Heart right ventricle (tissue), 16 donors: ENCODE measurements around the gene CHMP3. TPM values are rescaled to one million over a fixed set of nuclear protein-coding genes. Genes with fewer than 3 reads are reported as not detected.
"Not testable (repeated sequence)": the region's sequence is repeated elsewhere in the genome, so short reads cannot be mapped to it uniquely, and the experiment has no call there.

Experiments
- ATAC-seq, 8 donors: fragments of 200-7000 bp; cut with Tn5 transposase; one replicate each; pipeline ENCODE4 v1.9.1; 2020; ENCODE audit warnings: mild to moderate bottlenecking in 8 of 8, moderate library complexity in 8 of 8, moderate number of reproducible peaks in 1 of 8
- DNase-seq, 2 donors: peaks; one replicate each; pipeline ENCODE4 v3.0.0-alpha.2; 2020
- H3K27ac ChIP-seq, 10 donors: fragments of 200-600 bp; sonication (generic) in 2 of 10; one replicate each; pipeline versions ENCODE4 v1.5.0 to v1.8.0; 2020 to 2022; ENCODE audit warnings: mild to moderate bottlenecking in 3 of 10
- H3K27me3 ChIP-seq, 7 donors: fragments of 200-600 bp; one replicate each; pipeline ENCODE4 v1.8.0; 2021 to 2022; ENCODE audit warnings: mild to moderate bottlenecking in 2 of 7
- H3K36me3 ChIP-seq, 9 donors: fragments of 200-600 bp; sonication (generic) in 1 of 9; one replicate each; pipeline versions ENCODE4 v1.5.0 to v1.8.0; 2020 to 2022; ENCODE audit warnings: mild to moderate bottlenecking in 2 of 9
- H3K4me1 ChIP-seq, 9 donors: fragments of 200-600 bp; sonication (generic) in 1 of 9; one replicate each; pipeline versions ENCODE4 v1.5.0 to v1.8.0; 2020 to 2022; ENCODE audit warnings: mild to moderate bottlenecking in 4 of 9
- H3K4me3 ChIP-seq, 10 donors: fragments of 200-600 bp; sonication (generic) in 2 of 10; one replicate each; pipeline versions ENCODE4 v1.5.0 to v1.8.0; 2020 to 2022; ENCODE audit warnings: mild to moderate bottlenecking in 7 of 10, moderate library complexity in 2 of 10
- H3K9me3 ChIP-seq, 11 donors: fragments of 200-600 bp in 10 of 11; sonication (generic) in 2 of 11; one replicate each; pipeline versions ENCODE4 v1.5.0 to v1.8.0; 2013 to 2022; ENCODE audit warnings: mild to moderate bottlenecking in 2 of 11, control low read depth in 1 of 11, moderate library complexity in 1 of 11
- CTCF ChIP-seq, 9 donors: fragments of 200-600 bp; sonication (generic) in 2 of 9; IDR thresholded peaks; one replicate each; pipeline versions ENCODE4 v1.5.0 to v1.8.0; 2021 to 2022; ENCODE audit warnings: antibody characterized with exemption in 9 of 9, mild to moderate bottlenecking in 5 of 9, moderate library complexity in 1 of 9
- WGBS, 2 donors: extraction: QIAGEN DNeasy Blood & Tissue Kit; methylation state at CpG; one replicate each; pipeline ENCODE4 v1.1.7; 2013; ENCODE audit warnings: inconsistent platforms in 1 of 2; 5-methylcytosine and 5-hydroxymethylcytosine counted together
- intact Hi-C, 10 donors: fragments of 100-400 bp; cut with DNase I; formaldehyde crosslinking; loops; one replicate each; pipeline versions ENCODE4 v1.11.1 to v1.14.2; 2022
- polyA plus RNA-seq, 2 donors: library from polyadenylated mRNA; stranded (reverse); fragments of 200-250 nt; gene quantifications; one replicate each; pipeline ENCODE4 v1.2.3, GENCODE V29; 2013
- total RNA-seq, 10 donors: library from RNA; stranded (reverse); fragmentation: NEBNext Ultra II Directional in 3 of 10; extraction: Animal tissue kit (Norgen Biotek cat#: 25700) in 3 of 10; gene quantifications; one replicate each; pipeline versions ENCODE4 v1.2.1 to v1.2.4, GENCODE V29; 2021 to 2023
- donor health status: Arrhythmogenic right ventricular cardiomyopathy.
- donor health status: ischemic (EF 13 %, LVEDD 7.1; RV severe dilation, severe dysfunction).
- donor health status: healthy with polysubstance abuse.
- donor health status: DM: no; HTN: yes; CAD: no.
- donor health status: DM: no; HTN: no; CAD: no.
- donor health status: ischemic (EF 25% LVEDD 6.9; RV normal size, moderate dysfunction).
- donor health status: ischemic (EF 25% LVEDD 5.7; RV mildly dilated, moderate dysfunction).
- donor health status: healthy.
- donor health status: DM: yes; HTN: yes; CAD: no.
- donor health status: Ischemic cardiomyopathy.
- donor health status: ischemic (EF 35%, LVEDD 5.7; RV mildly dilated, moderate dysfunction).
- donor health status: nonischemic (EF 11% LVEDD 7.7; RV severe dilation, severe dysfunction).
- donor health status: DM: yes; HTN: yes; CAD: no.
- donor health status: PGD.
- donor health status: ischemic (EF 29% LVEDD 5.4; RV normal size, mild dysfunction).
- donor health status: nonischemic (EF 23%, LVEDD 6.1; RV moderate dilation, normal function).

Gene CHMP3
- total and polyA plus RNA-seq, 12 donors, result 31.3 to 180 (median 158) TPM

DNA sequence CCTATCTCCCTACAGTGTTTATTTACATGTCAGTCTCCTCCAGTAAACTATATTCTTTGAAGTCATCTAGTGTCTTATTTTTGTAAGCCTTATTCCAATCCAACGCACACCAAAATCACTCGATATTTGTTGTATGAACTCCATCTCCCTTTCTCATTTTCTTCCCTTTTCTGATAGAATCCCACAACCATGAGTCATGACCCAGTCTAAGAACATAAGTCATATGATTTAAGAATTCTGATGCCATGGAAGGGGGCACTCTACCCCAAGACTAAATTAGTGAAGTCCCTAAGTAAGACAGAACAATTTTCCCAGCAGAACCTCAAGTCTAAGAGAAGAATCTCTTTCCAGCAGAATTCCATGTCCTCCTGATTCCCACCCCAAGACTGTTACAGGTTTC is 5.4 kb downstream of the CHMP3 start:
- no peak overlapping the region for H3K27ac ChIP-seq

DNA sequence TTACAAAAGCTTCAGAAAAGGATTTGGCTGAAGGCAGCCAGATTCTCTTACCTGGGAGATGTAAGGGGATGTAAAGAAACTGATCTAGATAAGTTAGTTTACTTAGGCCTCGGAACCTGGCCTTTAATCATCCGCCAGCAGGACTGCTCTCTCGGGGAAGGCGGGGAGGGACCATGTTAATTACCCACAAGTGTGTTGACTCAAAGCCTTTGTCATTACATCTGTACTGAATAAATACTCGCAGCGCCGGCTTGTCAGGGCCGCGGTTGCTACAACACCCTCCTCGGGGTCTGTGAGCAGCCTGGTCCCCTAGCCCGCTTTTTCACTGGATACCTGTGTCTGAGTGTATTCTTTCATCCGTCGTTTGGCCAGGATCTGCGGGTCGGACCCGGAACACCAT is 6.7 kb downstream of the CHMP3 start:
- DNase-seq, result no peak
- intact Hi-C loops, result no loop called here
- Histone ChIP-seq H3K36me3 (peaks cover 0 to 7% (median 0%) of the 10 kb centered on the region in 9 donors), H3K27ac (no peak overlapping the region), H3K4me3 (no peak overlapping the region), H3K4me1 (peaks cover 0 to 45% (median 25%) of the 10 kb centered on the region in 9 donors), H3K27me3 (no peaks in the 10 kb centered on the region), H3K9me3 (no peaks in the 10 kb centered on the region)
- 95 to 97% methylated on average over 16 of the region's 16 CpGs for WGBS, 2 donors
- no peak for ATAC-seq
- no peak for TF ChIP-seq CTCF (IDR thresholded peaks at IDR 0.05)

More for the DNA sequence above, 5.4 kb downstream of the CHMP3 start:
- 95 to 99% methylated on average over 2 of the region's 2 CpGs for WGBS, 2 donors
- TF ChIP-seq CTCF (IDR thresholded peaks at IDR 0.05), result no peak
- Histone ChIP-seq H3K27me3 (no peaks in the 10 kb centered on the region), H3K4me1 (peaks cover 0 to 48% (median 30%) of the 10 kb centered on the region in 9 donors), H3K4me3 (no peak overlapping the region), H3K36me3 (peaks cover 0 to 7% (median 0%) of the 10 kb centered on the region in 9 donors), H3K9me3 (no peaks in the 10 kb centered on the region)
- intact Hi-C loops, result no loop called here
- ATAC-seq (no peak), DNase-seq (no peak)

- Histone ChIP-seq H3K4me3 (no peak overlapping the region), H3K27ac (no peak overlapping the region), H3K4me1 (peaks cover 0 to 23% (median 1%) of the 10 kb centered on the region in 9 donors), H3K27me3 (no peaks in the 10 kb centered on the region), H3K36me3 (peaks cover 0 to 25% (median 0%) of the 10 kb centered on the region in 9 donors), H3K9me3 (peaks cover 0 to 25% (median 0%) of the 10 kb centered on the region in 11 donors)
- ATAC-seq (no peak), DNase-seq (no peak)
- intact Hi-C loops, result no loop called here
- TF ChIP-seq CTCF (IDR thresholded peaks at IDR 0.05), result no peak
- 85 to 88% methylated on average over 7 of the region's 7 CpGs for WGBS, 2 donors
These were observed 10.4 kb downstream of the CHMP3 start for GRCh38 chr2:86552889-86553288.

- not testable (repeated sequence) for H3K4me3 ChIP-seq, DNase-seq, H3K27ac ChIP-seq, ATAC-seq, H3K27me3 ChIP-seq
- Histone ChIP-seq H3K4me1 (peaks cover 0 to 11% (median 0%) of the 10 kb centered on the region in 9 donors), H3K9me3 (peaks cover 0 to 43% (median 0%) of the 10 kb centered on the region in 11 donors), H3K36me3 (peaks cover 0 to 25% (median 0%) of the 10 kb centered on the region in 9 donors)
- intact Hi-C loops, result loop anchor here in 1 of 10 donors (10.0 kb wide), 1 partner anchor 45 kb away; no protein-coding TSS in a partner anchor
- 99% methylated on average over 26 of the region's 26 CpGs for WGBS, 2 donors
These were observed 13.1 kb downstream of the CHMP3 start for GRCh38 chr2:86549963-86550725.

DNA sequence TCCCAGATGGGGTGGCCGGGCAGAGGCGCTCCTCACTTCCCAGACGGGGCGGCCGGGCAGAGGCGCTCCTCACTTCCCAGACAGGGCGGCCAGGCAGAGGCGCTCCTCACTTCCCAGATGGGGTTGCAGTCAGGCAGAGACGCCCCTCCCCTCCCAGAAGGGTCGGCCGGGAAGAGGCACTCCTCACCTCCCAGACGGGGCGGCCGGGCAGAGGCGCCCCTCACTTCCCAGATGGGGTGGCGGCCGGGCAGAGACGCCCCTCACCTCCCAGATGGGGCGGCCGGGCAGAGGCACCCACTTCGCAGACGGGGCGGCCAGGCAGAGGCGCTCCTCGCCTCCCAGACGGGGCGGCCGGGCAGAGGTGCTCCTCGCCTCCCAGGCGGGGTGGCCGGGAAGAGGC is 13.8 kb downstream of the CHMP3 start:
- 99% methylated on average over 30 to 31 of the region's 31 CpGs for WGBS, 2 donors
- not testable (repeated sequence) for H3K27ac ChIP-seq, DNase-seq, ATAC-seq, H3K4me3 ChIP-seq, H3K27me3 ChIP-seq
- intact Hi-C loops, result loop anchor here in 1 of 10 donors (10.0 kb wide), 1 partner anchor 45 kb away; no protein-coding TSS in a partner anchor
- peaks cover 0 to 11% (median 0%) of the 10 kb centered on the region in 9 donors for H3K4me1 ChIP-seq
- peaks cover 0 to 25% (median 0%) of the 10 kb centered on the region in 9 donors for H3K36me3 ChIP-seq
- H3K9me3 ChIP-seq, result peaks cover 0 to 43% (median 0%) of the 10 kb centered on the region in 11 donors

DNA sequence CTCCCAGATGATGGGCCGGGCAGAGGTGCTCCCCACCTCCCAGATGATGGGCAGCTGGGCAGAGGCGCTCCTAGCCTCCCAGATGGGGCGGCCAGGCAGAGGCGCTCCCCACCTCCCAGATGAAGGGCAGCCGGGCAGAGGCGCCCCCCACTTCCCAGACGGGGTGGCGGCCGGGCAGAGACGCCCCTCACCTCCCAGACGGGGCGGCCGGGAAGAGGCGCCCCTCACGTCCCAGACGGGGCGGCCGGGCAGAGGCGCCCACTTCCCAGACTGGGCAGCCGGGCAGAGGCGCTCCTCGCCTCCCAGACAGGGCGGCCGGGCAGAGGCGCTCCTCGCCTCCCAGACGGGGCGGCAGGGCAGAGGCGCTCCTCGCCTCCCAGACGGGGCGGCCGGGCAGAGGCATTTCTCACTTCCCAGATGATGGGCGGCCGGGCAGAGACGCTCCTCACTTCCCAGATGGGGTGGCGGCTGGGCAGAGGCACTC is 14.3 kb downstream of the CHMP3 start:
- DNase-seq, H3K27me3 ChIP-seq, ATAC-seq, H3K4me3 ChIP-seq, H3K27ac ChIP-seq: not testable (repeated sequence)
- intact Hi-C loops, result loop anchor here in 1 of 10 donors (10.0 kb wide), 1 partner anchor 46 kb away; no protein-coding TSS in a partner anchor
- Histone ChIP-seq H3K36me3 (peaks cover 0 to 25% (median 0%) of the 10 kb centered on the region in 9 donors), H3K4me1 (peaks cover 0 to 12% (median 2%) of the 10 kb centered on the region in 9 donors), H3K9me3 (peaks cover 0 to 43% (median 0%) of the 10 kb centered on the region in 11 donors)
- 93 to 94% methylated on average over 32 to 37 of the region's 37 CpGs for WGBS, 2 donors

DNA sequence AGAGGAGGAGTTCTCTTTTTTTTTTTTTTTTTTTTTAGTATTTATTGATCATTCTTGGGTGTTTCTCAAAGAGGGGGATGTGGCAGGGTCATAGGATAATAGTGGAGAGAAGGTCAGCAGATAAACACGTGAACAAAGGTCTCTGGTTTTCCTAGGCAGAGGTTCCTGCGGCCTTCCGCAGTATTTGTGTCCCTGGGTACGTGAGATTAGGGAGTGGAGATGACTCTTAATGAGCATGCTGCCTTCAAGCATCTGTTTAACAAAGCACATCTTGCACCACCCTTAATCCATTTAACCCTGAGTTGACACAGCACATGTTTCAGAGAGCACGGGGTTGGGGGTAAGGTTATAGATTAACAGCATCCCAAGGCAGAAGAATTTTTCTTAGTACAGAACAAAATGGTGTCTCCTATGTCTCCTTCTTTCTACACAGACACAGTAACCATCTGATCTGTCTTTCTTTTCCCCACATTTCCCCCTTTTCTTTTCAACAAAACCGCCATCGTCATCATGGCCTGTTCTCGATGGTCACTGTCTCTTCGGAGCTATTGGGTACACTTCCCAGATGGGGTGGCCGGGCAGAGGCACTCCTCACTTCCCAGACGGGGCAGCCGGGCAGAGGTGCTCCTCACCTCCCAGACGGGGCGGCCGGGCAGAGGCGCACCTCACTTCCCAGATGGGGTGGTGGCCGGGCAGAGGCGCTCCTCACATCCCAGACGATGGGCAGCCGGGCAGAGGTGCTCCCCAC is 14.9 kb downstream of the CHMP3 start:
- H3K27me3 ChIP-seq, ATAC-seq, H3K27ac ChIP-seq, DNase-seq, H3K4me3 ChIP-seq: not testable (repeated sequence)
- Histone ChIP-seq H3K4me1 (peaks cover 0 to 15% (median 7%) of the 10 kb centered on the region in 9 donors), H3K36me3 (peaks cover 0 to 25% (median 0%) of the 10 kb centered on the region in 9 donors), H3K9me3 (peaks cover 0 to 43% (median 0%) of the 10 kb centered on the region in 11 donors)
- intact Hi-C loops, result loop anchor here in 1 of 10 donors (10.0 kb wide), 1 partner anchor 46 kb away; no protein-coding TSS in a partner anchor
- WGBS, 2 donors, result 97% methylated on average over 19 of the region's 20 CpGs
